Tongue (tissue), 2 donors: ENCODE measurements around the gene TMEM163. TPM values are rescaled to one million over a fixed set of nuclear protein-coding genes. Genes with fewer than 3 reads are reported as not detected.

Experiments used
- DNase-seq: peaks from one replicate; pipeline ENCODE4 v3.0.0-alpha.2; 2015
- total RNA-seq: library from RNA; depleted of rRNA; stranded (reverse); fragments of >200 nt; gene quantifications from one replicate; pipeline ENCODE4 v1.2.3, GENCODE V29; 2014

Gene TMEM163
- total RNA-seq, 1 donor from 2014 or later: 0.72 TPM

GRCh38 chr2:134432435-134432883 lies 286.3 kb downstream of the TMEM163 start:
- no peak for DNase-seq

- DNase-seq: no peak
Observed at GRCh38 chr2:134431838-134432434, 286.9 kb downstream of the TMEM163 start.

- DNase-seq: peak; percentile 36
Observed at GRCh38 chr2:134429886-134430285, 288.9 kb downstream of the TMEM163 start.

- DNase-seq: no peak
Observed at GRCh38 chr2:134426721-134427120, 292.1 kb downstream of the TMEM163 start.

- no peak for DNase-seq
Observed at GRCh38 chr2:134425724-134426496, 292.9 kb downstream of the TMEM163 start.

- no peak for DNase-seq
Observed at GRCh38 chr2:134421556-134422328, 297.1 kb downstream of the TMEM163 start.

- DNase-seq: no peak
Observed at GRCh38 chr2:134420920-134421319, 297.9 kb downstream of the TMEM163 start.

- DNase-seq: peak; percentile 57
Observed at GRCh38 chr2:134420259-134420658, 298.5 kb downstream of the TMEM163 start.

GRCh38 chr2:134417968-134418582 lies 300.7 kb downstream of the TMEM163 start:
- DNase-seq: no peak

- DNase-seq: no peak
Observed at GRCh38 chr2:134416637-134417036, 302.2 kb downstream of the TMEM163 start.

- no peak for DNase-seq
Observed at GRCh38 chr2:134416018-134416417, 302.8 kb downstream of the TMEM163 start.

- no peak for DNase-seq
Observed at GRCh38 chr2:134413912-134414311, 304.9 kb downstream of the TMEM163 start.

- no peak for DNase-seq
Observed at GRCh38 chr2:134413430-134413829, 305.4 kb downstream of the TMEM163 start.

GRCh38 chr2:134412639-134412999 lies 306.2 kb downstream of the TMEM163 start:
- no peak for DNase-seq

GRCh38 chr2:134411828-134412638 lies 306.8 kb downstream of the TMEM163 start:
- peak; percentile 95 for DNase-seq

GRCh38 chr2:134411279-134411827 lies 307.4 kb downstream of the TMEM163 start:
- DNase-seq: peak; percentile 77

GRCh38 chr2:134410831-134411231 lies 308.0 kb downstream of the TMEM163 start:
- peak; percentile 29 for DNase-seq

- DNase-seq: no peak
Observed at GRCh38 chr2:134410006-134410405, 308.8 kb downstream of the TMEM163 start.

GRCh38 chr2:134408791-134409190 lies 310.0 kb downstream of the TMEM163 start:
- no peak for DNase-seq

- DNase-seq: no peak
Observed at GRCh38 chr2:134408386-134408785, 310.4 kb downstream of the TMEM163 start.

- no peak for DNase-seq
Observed at GRCh38 chr2:134407154-134407890, 311.5 kb downstream of the TMEM163 start.
